Measurements from ENCODE around the gene ARHGEF7. TPM values are rescaled to one million over a fixed set of nuclear protein-coding genes. Genes with fewer than 3 reads are reported as not detected.

ARHGEF7 gene
- total RNA-seq, 1 donor from 2014 or later = 86.5 TPM

- no peak for TF ChIP-seq CTCF (IDR thresholded peaks at IDR 0.05; ENCODE audit: unreplicated experiment)
- Mint-ChIP-seq H3K9me3 (ENCODE audit: low read depth) (no peaks in the 10 kb centered on the region), H3K4me1 (ENCODE audit: low read depth) (peaks cover 13% of the 10 kb centered on the region), H3K36me3 (ENCODE audit: insufficient read depth) (peaks cover 1% of the 10 kb centered on the region), H3K27me3 (peaks cover 13% of the 10 kb centered on the region), H3K27ac (no peak overlapping the region), H3K4me3 (ENCODE audit: low read depth) (no peak overlapping the region)
- no peak for DNase-seq (ENCODE audit: low spot score, unreplicated experiment)
Observed at GRCh38 chr13:111139452-111139851, 24.3 kb downstream of the ARHGEF7 start.

GRCh38 chr13:111139873-111140561 is 24.9 kb downstream of the ARHGEF7 start:
- no peak for DNase-seq (ENCODE audit: low spot score, unreplicated experiment)
- Mint-ChIP-seq H3K9me3 (ENCODE audit: low read depth) (no peaks in the 10 kb centered on the region), H3K36me3 (ENCODE audit: insufficient read depth) (peaks cover 3% of the 10 kb centered on the region), H3K4me3 (ENCODE audit: low read depth) (no peak overlapping the region), H3K27me3 (peaks cover 13% of the 10 kb centered on the region), H3K4me1 (ENCODE audit: low read depth) (peaks cover 13% of the 10 kb centered on the region), H3K27ac (peak overlapping the region; percentile 1)
- no peak for TF ChIP-seq CTCF (IDR thresholded peaks at IDR 0.05; ENCODE audit: unreplicated experiment)

GRCh38 chr13:111140562-111141105 is 25.5 kb downstream of the ARHGEF7 start:
- H3K27me3 Mint-ChIP-seq = peaks cover 13% of the 10 kb centered on the region

GRCh38 chr13:111142472-111142871 is 27.4 kb downstream of the ARHGEF7 start:
- DNase-seq (ENCODE audit: low spot score, unreplicated experiment) = no peak
- no peak overlapping the region for H3K4me3 Mint-ChIP-seq (ENCODE audit: low read depth)
- H3K27ac Mint-ChIP-seq = no peak overlapping the region
- H3K9me3 Mint-ChIP-seq (ENCODE audit: low read depth) = no peaks in the 10 kb centered on the region
- peaks cover 11% of the 10 kb centered on the region for H3K4me1 Mint-ChIP-seq (ENCODE audit: low read depth)
- no peak for TF ChIP-seq CTCF (IDR thresholded peaks at IDR 0.05; ENCODE audit: unreplicated experiment)
- H3K36me3 Mint-ChIP-seq (ENCODE audit: insufficient read depth) = peaks cover 1% of the 10 kb centered on the region
- H3K27me3 Mint-ChIP-seq = peaks cover 5% of the 10 kb centered on the region

More at GRCh38 chr13:111140562-111141105, 25.5 kb downstream of the ARHGEF7 start:
- no peak for TF ChIP-seq CTCF (IDR thresholded peaks at IDR 0.05; ENCODE audit: unreplicated experiment)
- Mint-ChIP-seq H3K36me3 (ENCODE audit: insufficient read depth) (peaks cover 2% of the 10 kb centered on the region), H3K4me3 (ENCODE audit: low read depth) (no peak overlapping the region), H3K4me1 (ENCODE audit: low read depth) (peaks cover 13% of the 10 kb centered on the region), H3K27ac (peak overlapping the region; percentile 1), H3K9me3 (ENCODE audit: low read depth) (no peaks in the 10 kb centered on the region)
- DNase-seq (ENCODE audit: low spot score, unreplicated experiment) = no peak

- H3K36me3 Mint-ChIP-seq (ENCODE audit: insufficient read depth) = peaks cover 1% of the 10 kb centered on the region
- no peak for TF ChIP-seq CTCF (IDR thresholded peaks at IDR 0.05; ENCODE audit: unreplicated experiment)
- no peak overlapping the region for H3K4me3 Mint-ChIP-seq (ENCODE audit: low read depth)
- H3K4me1 Mint-ChIP-seq (ENCODE audit: low read depth) = peaks cover 9% of the 10 kb centered on the region
- H3K9me3 Mint-ChIP-seq (ENCODE audit: low read depth) = no peaks in the 10 kb centered on the region
- no peak overlapping the region for H3K27ac Mint-ChIP-seq
- DNase-seq (ENCODE audit: low spot score, unreplicated experiment) = no peak
- peaks cover 5% of the 10 kb centered on the region for H3K27me3 Mint-ChIP-seq
Observed at GRCh38 chr13:111143865-111144540, 28.9 kb downstream of the ARHGEF7 start.

All from progenitor cell of endocrine pancreas (in vitro differentiated cells).